ENCODE measurements around the gene MAOB.

The MAOB gene

DNA sequence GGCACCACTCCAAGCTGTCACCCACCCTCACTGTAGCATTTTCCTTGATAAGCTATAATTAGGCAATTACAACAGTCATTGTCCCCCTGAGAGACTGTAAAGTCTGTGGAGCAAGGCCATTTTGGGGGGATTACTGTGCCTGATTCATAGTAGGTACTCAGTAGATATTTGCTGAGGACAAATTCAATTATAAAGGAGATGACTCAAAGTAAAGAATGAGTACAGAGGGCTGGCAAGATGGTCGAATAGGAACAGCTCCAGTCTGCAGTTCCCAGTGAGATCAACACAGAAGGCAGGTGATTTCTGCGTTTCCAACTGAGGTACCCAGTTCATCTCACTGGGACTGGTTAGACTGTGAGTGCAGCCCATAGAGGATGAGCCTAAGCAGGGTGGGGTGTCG is 42.0 kb downstream of the MAOB start (continued):
- TF ChIP-seq ZNF175 (tag by site-specific recombination; IDR thresholded peaks at IDR 0.05) = no peak
- no peak for TF ChIP-seq ZXDB (tag by site-specific recombination; IDR thresholded peaks at IDR 0.05)
- TF ChIP-seq, protein P1, sequence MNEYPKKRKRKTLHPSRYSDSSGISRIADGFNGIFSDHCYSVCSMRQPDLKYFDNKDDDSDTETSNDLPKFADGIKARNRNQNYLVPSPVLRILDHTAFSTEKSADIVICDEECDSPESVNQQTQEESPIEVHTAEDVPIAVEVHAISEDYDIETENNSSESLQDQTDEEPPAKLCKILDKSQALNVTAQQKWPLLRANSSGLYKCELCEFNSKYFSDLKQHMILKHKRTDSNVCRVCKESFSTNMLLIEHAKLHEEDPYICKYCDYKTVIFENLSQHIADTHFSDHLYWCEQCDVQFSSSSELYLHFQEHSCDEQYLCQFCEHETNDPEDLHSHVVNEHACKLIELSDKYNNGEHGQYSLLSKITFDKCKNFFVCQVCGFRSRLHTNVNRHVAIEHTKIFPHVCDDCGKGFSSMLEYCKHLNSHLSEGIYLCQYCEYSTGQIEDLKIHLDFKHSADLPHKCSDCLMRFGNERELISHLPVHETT (tag by site-specific recombination; IDR thresholded peaks at IDR 0.05) = no peak
- TF ChIP-seq ZNF169 (tag by site-specific recombination; IDR thresholded peaks at IDR 0.05) = no peak
- no peak for TF ChIP-seq ZBTB7A (tag by site-specific recombination; IDR thresholded peaks at IDR 0.05; ENCODE audit: low read depth)

- ChIA-PET POLR2A (no interaction called here), CTCF (interaction anchor here (0.6 to 3.5 kb wide), 20 partner anchors 9 to 407 kb away, joined by 3 to 20 read pairs (median 4); no protein-coding TSS in a partner anchor)
- Histone ChIP-seq H3K9me3 (ENCODE audit: control insufficient read depth, insufficient read depth, low read depth, low read length) (no peaks in the 10 kb centered on the region), H3K27ac (ENCODE audit: extremely low read depth, low read depth, low read length) (no peak overlapping the region), H3K4me3 (ENCODE audit: low read depth, low read length) (no peak overlapping the region), H3K36me3 (ENCODE audit: control insufficient read depth in 2 of 2, insufficient read depth in 1 of 2, low read length in 2 of 2) (no peaks in the 10 kb centered on the region), H3K4me1 (ENCODE audit: control insufficient read depth, insufficient read depth, low read length) (no peaks in the 10 kb centered on the region)
- TF ChIP-seq ZNF10 (tag by site-specific recombination; IDR thresholded peaks at IDR 0.05) (no peak), ZNF654 (tag by site-specific recombination; IDR thresholded peaks at IDR 0.05; ENCODE audit: low read depth) (peak; percentile 56)
Observed at GRCh38 chrX:43836435-43837184, 45.6 kb downstream of the MAOB start.

GRCh38 chrX:43835559-43835958 is 46.7 kb downstream of the MAOB start:
- H3K4me1 ChIP-seq (ENCODE audit: control insufficient read depth, insufficient read depth, low read length) = no peaks in the 10 kb centered on the region
- POLR2A ChIA-PET = no interaction called here
- CTCF ChIA-PET = interaction anchor here (0.5 to 3.5 kb wide), 20 partner anchors 8 to 1694 kb away, joined by 3 to 20 read pairs (median 4); no protein-coding TSS in a partner anchor
- H3K9me3 ChIP-seq (ENCODE audit: control insufficient read depth, insufficient read depth, low read depth, low read length) = no peaks in the 10 kb centered on the region
- no peaks in the 10 kb centered on the region for H3K36me3 ChIP-seq (ENCODE audit: control insufficient read depth in 2 of 2, insufficient read depth in 1 of 2, low read length in 2 of 2)
- H3K4me3 ChIP-seq (ENCODE audit: low read depth, low read length) = no peak overlapping the region
- no peak overlapping the region for H3K27ac ChIP-seq (ENCODE audit: extremely low read depth, low read depth, low read length)
- TF ChIP-seq ZBTB48 (tag by site-specific recombination; IDR thresholded peaks at IDR 0.05) = no peak
- TF ChIP-seq ZNF777 (tag by site-specific recombination; IDR thresholded peaks at IDR 0.05; ENCODE audit: borderline replicate concordance) = no peak
- TF ChIP-seq ZNF366 (tag by site-specific recombination; conservative IDR thresholded peaks at IDR 0.05) = no peak
- TF ChIP-seq ZNF416 (tag by site-specific recombination; IDR thresholded peaks at IDR 0.05) = no peak
- TF ChIP-seq ZNF654 (tag by site-specific recombination; IDR thresholded peaks at IDR 0.05; ENCODE audit: low read depth) = no peak
- TF ChIP-seq SCRT2 (tag by site-specific recombination; IDR thresholded peaks at IDR 0.05) = no peak
- no peak for TF ChIP-seq SP3 (tag by site-specific recombination; IDR thresholded peaks at IDR 0.05)
- no peak for TF ChIP-seq ZNF239 (tag by site-specific recombination; IDR thresholded peaks at IDR 0.05)
- TF ChIP-seq ZFP3 (tag by site-specific recombination; IDR thresholded peaks at IDR 0.05; ENCODE audit: low read depth) = no peak
- no peak for TF ChIP-seq ZNF114 (tag by site-specific recombination; IDR thresholded peaks at IDR 0.05)
- TF ChIP-seq KLF7 (tag by site-specific recombination; IDR thresholded peaks at IDR 0.05; ENCODE audit: borderline replicate concordance) = no peak
- TF ChIP-seq ZNF555 (tag by site-specific recombination; conservative IDR thresholded peaks at IDR 0.05) = no peak
- no peak for TF ChIP-seq ZNF645 (tag by site-specific recombination; IDR thresholded peaks at IDR 0.05)
- TF ChIP-seq YY1 (tag by site-specific recombination; IDR thresholded peaks at IDR 0.05) = no peak
- no peak for TF ChIP-seq ZNF677 (tag by site-specific recombination; IDR thresholded peaks at IDR 0.05)
